Uterus (tissue), 4 donors: ENCODE results near the gene DBNL. TPM values are rescaled to one million over a fixed set of nuclear protein-coding genes. Genes with fewer than 3 reads are reported as not detected.

Experiments
- DNase-seq, 2 donors: peaks; one replicate each; pipeline ENCODE4 v3.0.0-alpha.2; 2019 to 2020
- H3K27ac ChIP-seq, 2 donors: fragments of 200-600 bp; sonication (generic); 1 replicate in 1 of 2; 2 replicates in 1 of 2; pipeline ENCODE4 v1.5.1; 2016 to 2018
- H3K27me3 ChIP-seq, 2 donors: fragments of 200-600 bp; sonication (generic); one replicate each; pipeline ENCODE4 v1.5.1; 2018 to 2019; ENCODE audit warnings: control low read depth in 1 of 2
- H3K36me3 ChIP-seq, 2 donors: fragments of 200-600 bp; sonication (generic); one replicate each; pipeline ENCODE4 v1.5.1; 2019; ENCODE audit warnings: control low read depth in 1 of 2
- H3K4me1 ChIP-seq, 2 donors: fragments of 200-600 bp; sonication (generic); one replicate each; pipeline ENCODE4 v1.5.1; 2018 to 2019; ENCODE audit warnings: control low read depth in 1 of 2
- H3K4me3 ChIP-seq, 2 donors: fragments of 200-600 bp; sonication (generic); 1 replicate in 1 of 2; 2 replicates in 1 of 2; pipeline ENCODE4 v1.5.1; 2018 to 2019; ENCODE audit warnings: mild to moderate bottlenecking in 1 of 2
- H3K9me3 ChIP-seq, 2 donors: fragments of 200-600 bp; sonication (generic); one replicate each; pipeline ENCODE4 v1.5.1; 2019; ENCODE audit warnings: control low read depth in 1 of 2
- POLR2A ChIP-seq, 2 donors: fragments of 450-650 bp; IDR thresholded peaks; one replicate each; pipeline ENCODE4 v1.6.1; 2016; ENCODE audit warnings: antibody characterized with exemption in 2 of 2, mild to moderate bottlenecking in 1 of 2, moderate library complexity in 1 of 2
- intact Hi-C: fragments of 100-400 bp; cut with DNase I; formaldehyde crosslinking; loops from one replicate; pipeline ENCODE4 v1.15.1; 2023; ENCODE audit warnings: low total_unique reads
- total RNA-seq, 4 donors: library from RNA; depleted of rRNA in 3 of 4; stranded (reverse); fragments of >200 nt in 3 of 4; gene quantifications; one replicate each; pipeline versions ENCODE4 v1.1.0 to v1.2.4, GENCODE V29; 2014 to 2023
- TF ChIP-seq, protein P1 (sequence below), 4 experiments: fragments of 200-600 bp in 2 of 4; fragments of 450-650 bp in 2 of 4; sonication (generic) in 2 of 4; IDR thresholded peaks; one replicate each; pipeline ENCODE4 v1.5.1; 2016 to 2019; ENCODE audit warnings: antibody characterized with exemption in 4 of 4, mild to moderate bottlenecking in 2 of 4, moderate library complexity in 1 of 4
- donor health status: DM: yes; HTN: yes; CAD: no.

The DBNL gene
- total RNA-seq, 4 donors from 2014 or later: 71.5 to 113 (median 91.0) TPM

GRCh38 chr7:44072364-44073231 is 28.1 kb downstream of the DBNL start:
- Histone ChIP-seq H3K36me3 (no peaks in the 10 kb centered on the region), H3K4me3 (no peak overlapping the region), H3K27ac (peak overlapping the region; percentile 64 to 75), H3K27me3 (no peaks in the 10 kb centered on the region), H3K9me3 (no peaks in the 10 kb centered on the region), H3K4me1 (peaks cover 0 to 7% of the 10 kb centered on the region in 2 donors)
- intact Hi-C loops: no loop called here
- DNase-seq: peak; percentile 76 to 86
- TF ChIP-seq POLR2A (IDR thresholded peaks at IDR 0.05): no peak
- TF ChIP-seq, protein P1, sequence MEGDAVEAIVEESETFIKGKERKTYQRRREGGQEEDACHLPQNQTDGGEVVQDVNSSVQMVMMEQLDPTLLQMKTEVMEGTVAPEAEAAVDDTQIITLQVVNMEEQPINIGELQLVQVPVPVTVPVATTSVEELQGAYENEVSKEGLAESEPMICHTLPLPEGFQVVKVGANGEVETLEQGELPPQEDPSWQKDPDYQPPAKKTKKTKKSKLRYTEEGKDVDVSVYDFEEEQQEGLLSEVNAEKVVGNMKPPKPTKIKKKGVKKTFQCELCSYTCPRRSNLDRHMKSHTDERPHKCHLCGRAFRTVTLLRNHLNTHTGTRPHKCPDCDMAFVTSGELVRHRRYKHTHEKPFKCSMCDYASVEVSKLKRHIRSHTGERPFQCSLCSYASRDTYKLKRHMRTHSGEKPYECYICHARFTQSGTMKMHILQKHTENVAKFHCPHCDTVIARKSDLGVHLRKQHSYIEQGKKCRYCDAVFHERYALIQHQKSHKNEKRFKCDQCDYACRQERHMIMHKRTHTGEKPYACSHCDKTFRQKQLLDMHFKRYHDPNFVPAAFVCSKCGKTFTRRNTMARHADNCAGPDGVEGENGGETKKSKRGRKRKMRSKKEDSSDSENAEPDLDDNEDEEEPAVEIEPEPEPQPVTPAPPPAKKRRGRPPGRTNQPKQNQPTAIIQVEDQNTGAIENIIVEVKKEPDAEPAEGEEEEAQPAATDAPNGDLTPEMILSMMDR (IDR thresholded peaks at IDR 0.05): peak; percentile 57 to 63 (median 60)

- H3K4me1 ChIP-seq: peaks cover 0 to 7% of the 10 kb centered on the region in 2 donors
- H3K9me3 ChIP-seq: no peaks in the 10 kb centered on the region
- H3K4me3 ChIP-seq: no peak overlapping the region
- intact Hi-C loops: no loop called here
- H3K27me3 ChIP-seq: no peaks in the 10 kb centered on the region
- peak overlapping the region; percentile 64 to 75 for H3K27ac ChIP-seq
- peak; percentile 49 to 63 for DNase-seq
- TF ChIP-seq POLR2A (IDR thresholded peaks at IDR 0.05): peak; percentile 8 to 21
- TF ChIP-seq, protein P1 (IDR thresholded peaks at IDR 0.05): no peak
- H3K36me3 ChIP-seq: no peaks in the 10 kb centered on the region
Measured at GRCh38 chr7:44073664-44074348, 29.3 kb downstream of the DBNL start.

DNA sequence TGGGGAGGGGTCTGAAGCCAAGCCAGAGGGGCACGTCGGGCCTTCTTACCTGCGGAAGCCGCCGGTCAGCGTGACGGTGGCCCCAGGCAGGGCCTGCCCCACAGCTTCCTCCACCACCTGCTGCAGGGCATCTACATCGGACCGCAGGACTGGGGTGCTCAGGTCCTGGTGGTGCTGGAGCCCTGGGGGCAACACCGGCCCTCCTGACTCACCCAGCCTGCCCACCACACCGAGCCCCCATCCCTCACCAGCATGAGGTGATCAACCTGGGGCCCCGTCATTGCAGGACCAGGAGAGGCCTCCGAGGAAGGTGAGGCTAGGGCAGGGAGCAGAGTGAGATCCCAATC is 29.8 kb downstream of the DBNL start:
- H3K36me3 ChIP-seq: no peaks in the 10 kb centered on the region
- no peak for TF ChIP-seq POLR2A (IDR thresholded peaks at IDR 0.05)
- TF ChIP-seq, protein P1 (IDR thresholded peaks at IDR 0.05): no peak
- H3K4me3 ChIP-seq: no peak overlapping the region

DNA sequence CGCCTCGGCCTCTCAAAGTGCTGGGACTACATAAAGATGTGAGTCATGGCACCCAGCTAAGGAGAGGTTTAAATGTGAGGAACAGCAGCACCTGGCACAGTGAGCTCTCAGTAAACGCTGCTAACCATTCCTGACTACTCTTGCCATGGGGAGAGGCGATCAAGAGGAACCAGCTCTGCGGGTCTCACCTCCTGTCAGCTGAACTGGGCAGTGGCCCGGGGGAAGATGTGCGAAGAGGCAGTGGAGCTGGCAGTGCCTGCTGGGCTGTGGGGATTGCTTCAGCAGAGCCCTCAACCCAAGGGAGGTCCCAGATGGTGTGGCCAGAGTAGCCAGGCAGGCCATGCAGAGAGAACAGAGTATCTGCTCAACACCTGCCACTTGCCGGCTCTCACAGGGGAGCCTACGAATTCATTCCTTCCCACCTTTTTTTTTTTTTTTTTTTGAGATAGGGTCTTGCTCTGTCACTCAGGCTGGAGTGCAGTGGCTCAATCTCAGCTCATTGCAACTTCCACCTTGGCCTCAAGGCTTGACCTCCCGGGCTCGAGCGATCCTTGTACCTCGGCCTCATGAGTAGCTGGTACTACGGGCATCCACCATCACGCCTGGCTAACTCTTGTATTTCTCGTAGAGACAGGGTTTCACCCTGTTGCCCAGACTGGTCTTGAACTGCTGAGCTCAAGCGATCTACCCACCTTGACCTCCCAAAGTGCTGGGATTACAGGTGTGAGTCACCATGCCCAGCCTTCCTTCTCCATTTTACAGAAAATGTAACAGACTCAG is 31.0 kb downstream of the DBNL start:
- intact Hi-C loops: no loop called here

More for the DNA sequence above, 29.8 kb downstream of the DBNL start:
- intact Hi-C loops: no loop called here
- H3K4me1 ChIP-seq: peaks cover 0 to 7% of the 10 kb centered on the region in 2 donors
- H3K27me3 ChIP-seq: no peaks in the 10 kb centered on the region
- H3K9me3 ChIP-seq: no peaks in the 10 kb centered on the region
- no peak for DNase-seq
- H3K27ac ChIP-seq: peak overlapping the region; percentile 64 to 75

More for the DNA sequence above, 31.0 kb downstream of the DBNL start:
- TF ChIP-seq, protein P1 (IDR thresholded peaks at IDR 0.05): no peak
- no peak for TF ChIP-seq POLR2A (IDR thresholded peaks at IDR 0.05)
- Histone ChIP-seq H3K36me3 (no peaks in the 10 kb centered on the region), H3K9me3 (no peaks in the 10 kb centered on the region), H3K4me3 (no peak overlapping the region), H3K27ac (no peak overlapping the region), H3K4me1 (peaks cover 0 to 7% of the 10 kb centered on the region in 2 donors), H3K27me3 (no peaks in the 10 kb centered on the region)
- no peak for DNase-seq
